K562 (cell line): Measurements from ENCODE around the gene SAMD11. TPM values are rescaled to one million over a fixed set of nuclear protein-coding genes. Genes with fewer than 3 reads are reported as not detected.
A peak's percentile ranks its signal among the peaks of the same experiment; 100 is the strongest.

Experiments used
- ATAC-seq: fragments of 200-7000 bp; cut with Tn5 transposase; 3 replicates; pipeline ENCODE4 v1.9.1; 2020; ENCODE audit warnings: moderate library complexity
- BruUV-seq: library from RNA; stranded (reverse); fragments of 400-500 nt; replicated peaks from 2 replicates; lab custom pipeline; 2021; lab: Mats Ljungman, UMichigan
- CTCF ChIA-PET: fragments of 300-600 bp; formaldehyde crosslinking; extraction: SDS; loops from one replicate; lab custom pipeline; 2021; ENCODE audit warnings: low intra/inter-chr PET ratio; lab: Yijun Ruan, JAX
- POLR2A ChIA-PET: fragments of 300-600, 350-650 bp; sonication (Branson Sonifier 250); formaldehyde crosslinking; extraction: SDS; loops from one replicate; lab custom pipeline; 2021; ENCODE audit warnings: antibody characterized with exemption, inconsistent platforms; lab: Yijun Ruan, JAX
- DNase-seq, 4 experiments: peaks; one replicate each; pipeline versions ENCODE4 v3.0.0 to v3.0.0-alpha.2; 2011 to 2018; ENCODE audit warnings: low spot score in 3 of 4, mixed read lengths in 3 of 4; ENCODE audit errors: extremely low read depth in 1 of 4
- FAIRE-seq: peaks from 2 replicates; lab custom pipeline; 2011; peaks lifted over from hg19 to GRCh38; lab: Jason Lieb, UNC
- H2AFZ ChIP-seq: 2 replicates; pipeline ENCODE4 v1.6.0; 2011; ENCODE audit warnings: low read depth, low read length, control low read depth, inconsistent platforms
- H3K27ac ChIP-seq: fragments of 200-600 bp; 3 replicates; pipeline ENCODE4 v1.8.0; 2011; ENCODE audit warnings: low read depth, mild to moderate bottlenecking, control low read depth, inconsistent platforms, low read length, moderate library complexity, mixed read lengths; ENCODE audit errors: extremely low read depth
- H3K27me3 ChIP-seq, 2 experiments: fragments of 300-600 bp in 1 of 2; 2 replicates in 1 of 2; 3 replicates in 1 of 2; pipeline versions ENCODE4 v1.6.0 to v1.8.0; 2011; ENCODE audit warnings: inconsistent platforms in 2 of 2, low read length in 2 of 2, mild to moderate bottlenecking in 1 of 2, mixed read lengths in 1 of 2, moderate library complexity in 1 of 2; ENCODE audit not compliant: control insufficient read depth in 2 of 2, insufficient read depth in 2 of 2
- H3K36me3 ChIP-seq: fragments of 300-600 bp; 3 replicates; pipeline ENCODE4 v1.8.0; 2011; ENCODE audit warnings: mild to moderate bottlenecking, low read length, inconsistent platforms; ENCODE audit not compliant: control insufficient read depth, insufficient read depth
- H3K4me1 ChIP-seq, 2 experiments: fragments of 200-600 bp in 1 of 2; replicated peaks in 1 of 2; 2 replicates in 1 of 2; 3 replicates in 1 of 2; pipeline versions ENCODE4 v1.5.1 to v1.8.0; 2011; ENCODE audit warnings: inconsistent platforms in 2 of 2, low read length in 2 of 2, mild to moderate bottlenecking in 1 of 2, mixed read lengths in 1 of 2, moderate library complexity in 1 of 2; ENCODE audit not compliant: control insufficient read depth in 2 of 2, insufficient read depth in 2 of 2
- H3K4me2 ChIP-seq: 2 replicates; pipeline ENCODE4 v1.6.1; 2011; ENCODE audit warnings: low read length, control low read depth, inconsistent platforms, mixed read lengths; ENCODE audit not compliant: insufficient read depth
- H3K4me3 ChIP-seq: fragments of 200-600 bp; sonication (generic), shearing (Covaris generic); 2 replicates; pipeline ENCODE4 v1.5.1; 2016; ENCODE audit warnings: control low read depth, inconsistent platforms
- H3K79me2 ChIP-seq: fragments of 200-600 bp; 3 replicates; pipeline ENCODE4 v1.8.0; 2011; ENCODE audit warnings: low read length, inconsistent platforms; ENCODE audit not compliant: control insufficient read depth, insufficient read depth
- H3K9ac ChIP-seq, 2 experiments: 2 replicates each; pipeline versions ENCODE4 v1.6.0 to v1.6.1; 2011; ENCODE audit warnings: low read depth in 2 of 2, low read length in 2 of 2, control low read depth in 1 of 2, inconsistent platforms in 1 of 2, mild to moderate bottlenecking in 1 of 2, mixed read lengths in 1 of 2; ENCODE audit not compliant: insufficient read depth in 1 of 2
- H3K9me1 ChIP-seq: one replicate; pipeline ENCODE4 v1.6.0; 2011; ENCODE audit warnings: inconsistent platforms, mild to moderate bottlenecking, low read length, moderate library complexity; ENCODE audit not compliant: control insufficient read depth, insufficient read depth
- H3K9me3 ChIP-seq: replicated peaks from 2 replicates; pipeline ENCODE4 v1.5.1; 2011; ENCODE audit warnings: low read depth, low read length, inconsistent platforms; ENCODE audit not compliant: control insufficient read depth, insufficient read depth
- H4K20me1 ChIP-seq: replicated peaks from 2 replicates; pipeline ENCODE4 v1.6.1; 2011; ENCODE audit warnings: low read length, inconsistent platforms, mixed read lengths; ENCODE audit not compliant: control insufficient read depth, insufficient read depth
- AFF4 ChIP-seq: sonication (generic); formaldehyde crosslinking; IDR thresholded peaks from 2 replicates; pipeline ENCODE4 v1.8.0; 2023; ENCODE audit warnings: mild to moderate bottlenecking, missing genetic modification reagents
- CC2D1A ChIP-seq: fragments of 450-650 bp; IDR thresholded peaks from 2 replicates; pipeline ENCODE4 v1.6.1; 2017; ENCODE audit warnings: mild to moderate bottlenecking
- CEBPB ChIP-seq: fragments of 450-650 bp; IDR thresholded peaks from 2 replicates; pipeline ENCODE4 v1.6.1; 2016; ENCODE audit warnings: missing genetic modification characterization, missing compliant biosample characterization
- FOXJ2 ChIP-seq: fragments of 200-800 bp; sonication (Bioruptor generic); IDR thresholded peaks from 2 replicates; pipeline ENCODE4 v1.6.1; 2016; ENCODE audit warnings: missing genetic modification characterization, missing compliant biosample characterization
- GABPB2 ChIP-seq: fragments of 250-450 bp; sonication (Bioruptor Pico); conservative IDR thresholded peaks from 2 replicates; pipeline ENCODE4 v1.5.1; 2021; ENCODE audit warnings: mild to moderate bottlenecking
- KLF1 ChIP-seq: fragments of 450-650 bp; IDR thresholded peaks from 2 replicates; pipeline ENCODE4 v1.6.1; 2016; ENCODE audit warnings: missing genetic modification characterization, missing compliant biosample characterization
- RNF2 ChIP-seq: sonication (generic); IDR thresholded peaks from 2 replicates; pipeline ENCODE4 v1.6.1; 2016
- SIN3B ChIP-seq: fragments of 450-650 bp; IDR thresholded peaks from 2 replicates; pipeline ENCODE4 v1.6.1; 2017; ENCODE audit warnings: low read depth, mild to moderate bottlenecking, moderate library complexity
- SUPT5H ChIP-seq: fragments of 450-650 bp; IDR thresholded peaks from 2 replicates; pipeline ENCODE4 v1.6.1; 2016
- TAF7 ChIP-seq: fragments of 450-650 bp; IDR thresholded peaks from 2 replicates; pipeline ENCODE4 v1.6.1; 2016; ENCODE audit warnings: missing genetic modification characterization, missing compliant biosample characterization
- ZNF444 ChIP-seq: fragments of 250-450 bp; sonication (Bioruptor Pico); IDR thresholded peaks from 2 replicates; pipeline ENCODE4 v1.4.0; 2020; ENCODE audit warnings: mild to moderate bottlenecking, moderate library complexity
- ZNF561 ChIP-seq: fragments of 450-650 bp; formaldehyde crosslinking; conservative IDR thresholded peaks from 2 replicates; pipeline ENCODE4 v1.4.0; 2020; ENCODE audit warnings: mild to moderate bottlenecking, moderate library complexity
- ZNF586 ChIP-seq: fragments of 450-650 bp; formaldehyde crosslinking; conservative IDR thresholded peaks from 2 replicates; pipeline ENCODE4 v1.4.0; 2020; ENCODE audit warnings: mild to moderate bottlenecking, moderate library complexity
- WGBS: fragments of 100-300 bp; shearing (Covaris generic); methylation state at CpG from one replicate; pipeline ENCODE4 v1.1.6; 2016; ENCODE audit warnings: low coverage, mixed read lengths; ENCODE audit not compliant: insufficient coverage; ENCODE audit errors: missing lambda C conversion rate; 5-methylcytosine and 5-hydroxymethylcytosine counted together
- in situ Hi-C: fragments of 300-500 bp; cut with MboI; formaldehyde crosslinking; loops from 4 replicates; pipeline ENCODE4 v1.15.0; 2018; ENCODE audit warnings: inconsistent platforms, mixed read lengths
- intact Hi-C: fragments of 100-400 bp; cut with micrococcal nuclease; formaldehyde crosslinking; loops from 2 replicates; pipeline ENCODE4 v1.14.2; 2022
- polyA plus RNA-seq, 8 experiments: library from polyadenylated mRNA; depleted of rRNA in 4 of 8; stranded (reverse) in 5 of 8; unstranded in 3 of 8; fragments of >200 nt; fragmentation: Nextera tagmentation in 2 of 8; fragmentation: Illumina TruSeq in 1 of 8; extraction: Ambion mirVana in 2 of 8; extraction: Trizol in 1 of 8; gene quantifications; 2 replicates each; pipeline versions ENCODE4 v1.2.1 to v1.2.3, GENCODE V29; 2011 to 2014; ENCODE audit warnings: inconsistent platforms in 1 of 8, missing spikeins in 1 of 8
- total RNA-seq, 7 experiments: library from RNA; depleted of rRNA in 6 of 7; stranded (reverse); fragments of >200 nt in 6 of 7; fragmentation: Illumina TruSeq in 2 of 7; extraction: Trizol in 2 of 7; gene quantifications; 2 replicates each; pipeline versions ENCODE4 v1.2.1 to v1.2.3, GENCODE V29; 2011 to 2021; ENCODE audit warnings: low replicate concordance in 1 of 7

SAMD11 gene
- total and polyA plus RNA-seq, 9 of the 15 experiments (the other 6 are each of a cell fraction or from before 2014, with no cell fraction given): 0.07 to 0.82 (median 0.11) TPM; not detected in 2

DNA sequence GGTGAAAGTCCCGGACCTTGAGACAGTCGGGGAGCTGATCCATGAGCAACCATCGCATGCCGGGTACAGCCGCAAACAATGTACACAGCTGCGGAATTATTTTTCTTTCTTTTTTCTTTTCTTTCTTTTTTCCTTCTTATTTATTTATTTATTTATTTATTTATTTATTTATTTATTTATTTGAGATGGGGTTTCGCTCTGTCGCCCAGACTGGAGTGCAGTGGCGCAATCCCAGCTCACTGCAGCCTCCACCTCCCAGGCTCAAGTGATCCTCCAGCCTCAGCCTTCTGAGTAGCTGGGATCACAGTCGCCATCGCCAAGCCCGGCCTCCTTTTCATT lies 60.7 kb downstream of the SAMD11 start:
- BruUV-seq: no TSS peak
- H3K9ac ChIP-seq: no peak overlapping the region
- POLR2A ChIA-PET: interaction anchor here (0.6 to 1.0 kb wide), 2 partner anchors 13 to 279 kb away, joined by 3 to 6 read pairs; no protein-coding TSS in a partner anchor

DNA sequence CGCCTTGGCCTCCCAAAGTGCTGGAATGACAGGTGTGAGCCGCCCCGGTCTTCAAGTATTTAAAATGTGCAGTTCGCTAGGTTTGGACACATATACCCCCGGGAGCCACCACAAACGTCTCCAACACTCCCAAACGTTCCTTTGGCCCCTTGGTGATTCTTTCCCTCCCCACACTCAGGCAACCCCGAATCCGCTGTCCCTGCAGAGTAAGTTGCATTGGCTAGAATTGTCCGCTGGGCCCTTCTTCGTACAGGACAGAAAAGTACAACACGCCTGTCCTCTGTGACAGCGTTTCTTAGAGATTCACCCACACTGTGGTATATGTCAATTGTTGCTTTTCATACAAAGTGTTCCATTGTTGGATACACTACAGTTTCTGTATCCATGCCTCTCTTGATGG lies 61.4 kb downstream of the SAMD11 start:
- no peak for FAIRE-seq
- Histone ChIP-seq H3K4me2 (no peak overlapping the region), H3K79me2 (no peaks in the 10 kb centered on the region), H4K20me1 (peaks cover 7% of the 10 kb centered on the region), H3K4me1 (peaks cover 0 to 40% of the 10 kb centered on the region in 2 experiments; a peak in 2 of 5 replicates), H3K4me3 (no peak overlapping the region), H3K9ac (no peak overlapping the region), H3K9me3 (no peaks in the 10 kb centered on the region), H3K9me1 (no peaks in the 10 kb centered on the region), H3K27me3 (peaks cover 41 to 46% of the 10 kb centered on the region in 2 experiments; a peak in 4 of 5 replicates), H3K27ac (no peak overlapping the region), H3K36me3 (no peaks in the 10 kb centered on the region), H2AFZ (no peak overlapping the region)
- in situ Hi-C loops: loop anchor here (10.0 kb wide), 1 partner anchor 80 kb away; no protein-coding TSS in a partner anchor
- DNase-seq: no peak
- 29% methylated on average over 13 of the region's 13 CpGs for WGBS
- ChIA-PET POLR2A (interaction anchor here (1.0 kb wide), 1 partner anchor 12 kb away, joined by 6 read pairs; no protein-coding TSS in a partner anchor), CTCF (interaction anchor here (0.6 to 2.9 kb wide), 5 partner anchors 16 to 955 kb away, joined by 3 to 27 read pairs (median 8); no protein-coding TSS in a partner anchor)
- intact Hi-C loops: loop anchor here (10.0 kb wide), 1 partner anchor 310 kb away; no protein-coding TSS in a partner anchor
- no peak for ATAC-seq
- no TSS peak for BruUV-seq
- no peak for TF ChIP-seq GABPB2 (CRISPR knock-in tag)
- TF ChIP-seq FOXJ2 (tag): no peak
- no peak for TF ChIP-seq AFF4
- no peak for TF ChIP-seq SIN3B
- no peak for TF ChIP-seq SUPT5H
- TF ChIP-seq ZNF586 (CRISPR knock-in tag): no peak
- TF ChIP-seq ZNF561 (CRISPR knock-in tag): no peak
- TF ChIP-seq KLF1 (tag): no peak
- TF ChIP-seq CC2D1A: no peak
- TF ChIP-seq TAF7 (tag): no peak

More for the DNA sequence above, 60.7 kb downstream of the SAMD11 start:
- no peaks in the 10 kb centered on the region for H3K9me3 ChIP-seq
- no peaks in the 10 kb centered on the region for H3K36me3 ChIP-seq
- DNase-seq: no peak
- H3K27me3 ChIP-seq: peaks cover 43 to 48% of the 10 kb centered on the region in 2 experiments; a peak in 4 of 5 replicates
- CTCF ChIA-PET: interaction anchor here (0.6 to 2.9 kb wide), 7 partner anchors 9 to 955 kb away, joined by 3 to 27 read pairs (median 7); no protein-coding TSS in a partner anchor
- no peak overlapping the region for H3K27ac ChIP-seq
- H4K20me1 ChIP-seq: peaks cover 13% of the 10 kb centered on the region
- no peaks in the 10 kb centered on the region for H3K9me1 ChIP-seq
- no peaks in the 10 kb centered on the region for H3K79me2 ChIP-seq
- no peak overlapping the region for H2AFZ ChIP-seq
- in situ Hi-C loops: loop anchor here (10.0 kb wide), 1 partner anchor 80 kb away; no protein-coding TSS in a partner anchor
- no peak for TF ChIP-seq RNF2
- no peak for TF ChIP-seq ZNF444
- TF ChIP-seq CEBPB (tag): peak; percentile 38; the same call in 1 of the 2 replicates
- H3K4me2 ChIP-seq: no peak overlapping the region
- no peak overlapping the region for H3K4me3 ChIP-seq
- no peak for ATAC-seq
- 47% methylated on average over 12 of the region's 12 CpGs for WGBS
- no peak for FAIRE-seq
- H3K4me1 ChIP-seq: peaks cover 0 to 46% of the 10 kb centered on the region in 2 experiments; a peak in 2 of 5 replicates
- intact Hi-C loops: loop anchor here (1.0 to 10.0 kb wide), 2 partner anchors 79 to 310 kb away; no protein-coding TSS in a partner anchor
